Hypothalamus (tissue), 51 donors: Measurements from ENCODE around the gene DNAJC7.

ENCODE experiments used
- DNase-seq, 51 donors: peaks; one replicate each; lab custom pipeline; 2025; lab: John Stamatoyannopoulos, UW

The DNAJC7 gene

DNA sequence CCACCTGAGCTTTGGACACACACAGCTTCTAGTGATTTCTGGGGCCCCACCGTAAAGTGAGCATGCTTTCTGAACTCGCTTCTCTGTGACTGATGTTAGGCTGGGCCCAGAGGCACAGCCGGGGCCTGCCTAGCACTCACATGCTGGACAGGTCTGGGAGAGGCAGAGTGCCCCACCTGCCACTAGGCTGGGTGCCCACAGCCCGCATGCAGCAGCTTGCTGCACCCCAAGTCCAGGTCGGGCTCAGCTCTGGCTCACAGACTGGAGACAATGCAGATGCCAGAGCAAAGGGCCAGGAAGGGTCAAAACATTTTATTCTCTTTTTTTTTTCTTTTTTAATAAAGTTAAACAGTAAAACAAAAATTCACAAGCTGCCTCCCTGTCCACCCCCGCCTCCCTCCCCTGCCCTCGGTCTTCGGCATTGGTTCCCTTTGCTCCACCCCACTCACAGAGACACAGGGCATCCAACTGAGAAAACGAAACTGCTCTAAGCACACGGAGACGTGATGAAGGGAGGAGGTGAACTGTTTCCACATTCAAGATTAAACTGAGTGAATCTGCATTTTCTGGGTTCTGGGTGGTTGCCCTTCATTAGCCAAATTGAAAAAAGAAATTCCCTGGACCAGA lies 41.0 kb downstream of the DNAJC7 start:
- DNase-seq = peak in 7 of 51 donors; percentile 7 to 49 (median 18)

DNA sequence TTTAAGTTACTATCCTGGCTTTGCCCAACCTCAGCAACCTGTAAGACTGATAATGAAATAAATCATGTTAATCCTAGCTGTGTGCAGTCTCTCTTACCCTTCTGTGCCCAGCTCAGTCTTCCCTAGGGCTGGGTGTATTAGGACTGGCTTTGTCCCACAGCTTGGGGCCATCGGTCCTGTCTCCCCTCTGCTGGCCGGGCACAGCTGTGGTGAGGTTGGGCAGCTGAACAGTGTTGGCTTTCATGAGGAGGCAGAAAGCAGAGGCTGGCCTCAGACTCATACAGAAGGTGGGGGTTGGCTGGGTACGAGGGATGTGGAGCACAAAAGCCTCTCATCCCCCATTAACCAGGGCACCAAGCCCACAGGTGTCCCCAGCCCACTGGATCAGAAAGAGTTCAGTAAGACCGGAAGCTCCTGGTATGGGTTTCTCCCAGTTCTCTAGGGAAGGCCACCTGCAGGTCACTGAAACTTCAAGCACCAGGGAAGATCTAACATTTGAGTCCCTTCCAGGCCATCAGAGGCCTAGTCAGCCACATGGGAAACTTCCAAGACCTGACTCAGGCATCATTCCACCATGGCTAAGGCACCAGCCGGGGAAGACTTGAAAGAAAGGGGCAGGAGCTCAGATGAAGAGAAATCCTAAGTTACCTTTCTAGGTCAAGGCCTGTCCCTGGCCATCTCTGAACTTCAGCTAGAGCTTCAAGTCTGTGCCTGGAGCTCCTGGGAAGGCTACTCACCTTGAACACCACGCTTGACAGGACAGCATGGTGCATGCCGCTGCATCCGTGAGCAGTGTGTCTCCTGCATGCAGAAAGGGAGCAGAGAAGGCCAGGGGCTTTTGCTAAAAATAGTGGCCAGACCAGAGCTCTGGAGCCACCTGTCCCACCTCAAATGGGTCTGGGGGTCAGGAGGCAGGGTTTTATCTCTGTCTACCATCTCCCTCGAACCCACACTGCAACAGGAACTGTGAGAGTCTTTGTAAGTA lies 41.8 kb downstream of the DNAJC7 start:
- DNase-seq = peak in 37 of 51 donors; percentile 24 to 87 (median 69)

DNA sequence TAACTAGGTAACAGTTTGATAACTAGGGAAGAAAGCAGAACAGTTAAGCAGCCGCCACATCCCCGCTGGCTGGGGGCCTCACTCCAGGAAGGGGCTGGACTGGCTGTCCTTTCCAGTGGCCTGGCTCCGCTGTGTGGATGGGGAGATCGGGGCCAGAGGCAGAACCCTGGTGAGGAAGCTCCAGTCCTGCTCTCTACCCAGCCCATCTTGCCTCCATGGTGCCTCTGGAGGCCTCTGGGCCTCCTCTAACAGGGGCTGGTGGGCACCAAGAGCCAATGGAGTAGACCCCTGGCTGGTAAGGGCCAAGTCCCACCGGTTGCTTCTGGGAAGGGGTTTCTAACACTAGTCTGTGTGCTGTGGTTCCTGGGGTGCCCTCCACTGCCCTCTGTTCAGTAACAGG lies 42.6 kb downstream of the DNAJC7 start:
- peak in 4 of 51 donors; percentile 39 to 52 (median 42) for DNase-seq

DNA sequence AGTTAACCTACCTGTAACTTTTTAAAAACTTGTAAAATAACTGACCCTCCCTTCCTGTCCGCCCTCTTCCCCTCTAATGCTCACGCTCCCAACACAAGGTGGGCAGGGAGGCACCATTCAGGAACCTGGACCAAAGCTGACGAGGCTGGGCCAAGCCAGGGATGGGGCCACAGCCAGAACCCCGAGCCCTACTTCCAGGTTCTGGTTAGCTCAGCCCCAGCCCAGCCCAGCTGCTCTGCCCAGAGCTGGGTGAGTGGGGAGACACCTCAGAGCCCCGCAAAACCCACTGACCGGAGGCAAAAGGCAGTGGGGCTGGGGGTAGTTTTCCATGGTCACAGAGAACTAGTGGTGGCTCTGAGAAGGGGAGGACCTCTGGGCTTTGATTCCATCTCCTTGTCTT lies 43.2 kb downstream of the DNAJC7 start:
- DNase-seq = no peak

DNA sequence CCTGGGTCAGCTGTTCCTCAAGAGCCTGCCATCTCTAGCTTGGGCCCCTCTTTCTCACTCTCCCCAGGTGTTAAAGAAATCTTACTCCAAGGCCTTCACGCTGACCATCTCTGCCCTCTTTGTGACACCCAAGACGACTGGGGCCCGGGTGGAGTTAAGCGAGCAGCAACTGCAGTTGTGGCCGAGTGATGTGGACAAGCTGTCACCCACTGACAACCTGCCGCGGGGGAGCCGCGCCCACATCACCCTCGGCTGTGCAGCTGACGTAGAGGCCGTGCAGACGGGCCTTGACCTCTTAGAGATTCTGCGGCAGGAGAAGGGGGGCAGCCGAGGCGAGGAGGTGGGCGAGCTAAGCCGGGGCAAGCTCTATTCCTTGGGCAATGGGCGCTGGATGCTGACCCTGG lies 43.8 kb downstream of the DNAJC7 start:
- DNase-seq = peak in 1 of 51 donors; percentile 16

DNA sequence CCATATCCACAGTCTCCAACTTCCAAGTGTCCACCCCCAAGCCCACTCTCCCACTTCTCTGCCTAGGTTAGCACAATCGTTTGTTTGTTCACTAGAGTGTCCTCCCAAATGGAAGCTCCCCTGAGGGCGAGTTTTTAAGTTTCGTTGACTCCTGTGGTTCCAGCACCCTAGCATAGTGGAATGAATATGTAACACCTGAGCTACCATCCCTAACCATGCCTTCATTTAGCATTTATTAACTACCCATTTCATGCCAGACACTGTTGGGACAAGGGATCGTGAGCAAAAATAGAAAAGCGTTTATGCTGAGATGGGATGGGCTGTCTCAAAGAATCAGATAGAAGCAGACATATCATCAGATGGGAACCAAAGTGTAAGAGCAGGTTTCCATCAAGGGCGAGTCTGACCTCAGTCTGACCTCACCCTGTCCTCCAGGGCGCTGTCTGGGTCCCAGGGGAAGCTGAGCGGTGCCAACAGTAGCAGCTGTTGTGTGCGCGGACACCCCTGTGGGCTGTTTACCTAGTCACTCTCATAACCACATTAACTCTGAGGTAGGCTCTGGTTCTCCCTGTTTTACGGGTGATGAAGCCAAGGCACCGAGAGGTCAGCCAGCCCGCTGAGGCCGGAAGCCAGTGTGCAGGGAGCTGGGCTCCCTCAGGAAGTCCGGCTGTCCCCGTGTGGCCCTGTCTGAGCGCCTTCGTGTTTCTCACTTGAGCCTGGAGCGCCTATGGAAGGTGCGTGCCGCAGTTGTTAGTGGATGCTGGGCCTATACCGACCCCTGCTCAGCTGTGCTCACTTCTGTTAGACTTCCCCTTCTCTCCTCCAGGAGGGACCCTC lies 44.5 kb downstream of the DNAJC7 start:
- peak in 1 of 51 donors; percentile 18 for DNase-seq

DNA sequence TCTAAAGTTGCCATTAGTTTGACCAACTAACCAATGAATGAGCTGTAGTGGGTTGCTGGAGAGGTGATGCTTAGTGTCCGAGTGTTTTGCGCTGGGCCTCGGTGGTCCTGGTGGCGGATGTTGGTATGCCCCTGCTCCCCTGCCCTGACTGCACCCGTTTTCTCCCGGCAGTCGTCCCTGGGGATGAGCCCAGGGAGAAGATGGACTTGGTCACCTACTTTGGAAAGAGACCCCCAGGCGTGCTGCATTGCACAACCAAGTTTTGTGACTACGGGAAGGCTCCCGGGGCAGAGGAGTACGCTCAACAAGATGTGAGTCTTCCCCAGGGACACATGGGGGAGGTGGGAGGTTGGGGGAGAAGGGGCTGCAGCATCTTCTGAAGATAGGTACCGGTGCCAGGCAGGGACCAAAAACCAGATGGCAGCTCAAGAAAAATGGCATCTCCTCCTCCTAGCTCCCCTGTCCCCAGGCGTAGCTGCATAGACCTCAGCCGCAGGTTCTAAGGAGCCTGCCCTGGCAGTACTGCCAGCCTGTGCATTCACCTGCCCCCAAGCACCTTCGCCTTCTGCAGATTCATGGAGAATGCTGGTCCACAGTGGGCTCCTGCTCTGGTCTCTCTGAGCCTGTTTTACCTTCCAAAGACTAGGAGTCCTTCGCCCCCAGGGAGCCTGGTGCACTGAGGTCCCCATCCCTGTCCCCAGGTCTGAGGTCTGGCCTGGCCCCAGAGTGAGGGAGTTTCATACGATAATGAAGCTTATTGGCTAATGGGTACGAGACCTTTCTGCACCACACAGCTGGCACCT lies 45.3 kb downstream of the DNAJC7 start:
- DNase-seq = no peak

DNA sequence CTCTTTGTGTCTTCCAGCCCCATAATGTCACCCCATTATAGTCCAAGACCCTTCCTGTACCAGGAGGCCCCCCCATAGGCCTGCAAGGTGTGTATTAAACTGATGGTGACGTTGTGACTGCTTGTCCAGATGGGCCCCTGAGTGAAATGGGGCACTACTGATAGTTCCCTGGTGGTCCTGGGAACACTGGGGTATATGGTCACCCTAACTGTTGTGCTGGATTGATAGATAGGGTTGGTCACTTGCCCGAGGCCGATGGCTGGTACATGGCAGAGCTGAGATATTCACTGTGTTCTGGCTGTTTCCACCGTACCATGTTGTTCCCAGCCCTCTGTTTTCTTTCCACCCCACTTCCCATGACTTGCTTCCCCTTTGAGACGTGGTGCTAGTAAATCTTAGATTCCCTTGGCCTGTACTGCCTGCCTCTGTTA lies 46.3 kb downstream of the DNAJC7 start:
- no peak for DNase-seq

DNA sequence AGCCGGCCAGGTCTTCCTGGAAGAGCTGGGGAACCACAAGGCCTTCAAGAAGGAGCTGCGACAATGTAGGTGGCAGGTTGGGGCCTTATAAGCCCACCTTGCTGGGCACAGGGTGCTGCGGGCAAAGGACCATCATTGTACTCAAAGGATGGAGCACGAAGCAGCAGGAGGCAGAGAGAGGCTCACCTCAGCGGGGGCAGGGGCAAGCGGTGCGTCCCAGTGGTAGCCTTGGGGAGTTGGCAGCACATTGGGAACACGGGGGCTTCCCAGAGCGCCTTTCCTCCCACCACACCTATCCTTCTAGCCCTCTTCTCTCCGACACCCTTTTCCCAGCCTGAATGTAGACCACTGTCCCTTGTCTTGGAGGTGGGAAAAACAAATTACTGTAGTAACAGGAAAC lies 48.6 kb downstream of the DNAJC7 start:
- no peak for DNase-seq

DNA sequence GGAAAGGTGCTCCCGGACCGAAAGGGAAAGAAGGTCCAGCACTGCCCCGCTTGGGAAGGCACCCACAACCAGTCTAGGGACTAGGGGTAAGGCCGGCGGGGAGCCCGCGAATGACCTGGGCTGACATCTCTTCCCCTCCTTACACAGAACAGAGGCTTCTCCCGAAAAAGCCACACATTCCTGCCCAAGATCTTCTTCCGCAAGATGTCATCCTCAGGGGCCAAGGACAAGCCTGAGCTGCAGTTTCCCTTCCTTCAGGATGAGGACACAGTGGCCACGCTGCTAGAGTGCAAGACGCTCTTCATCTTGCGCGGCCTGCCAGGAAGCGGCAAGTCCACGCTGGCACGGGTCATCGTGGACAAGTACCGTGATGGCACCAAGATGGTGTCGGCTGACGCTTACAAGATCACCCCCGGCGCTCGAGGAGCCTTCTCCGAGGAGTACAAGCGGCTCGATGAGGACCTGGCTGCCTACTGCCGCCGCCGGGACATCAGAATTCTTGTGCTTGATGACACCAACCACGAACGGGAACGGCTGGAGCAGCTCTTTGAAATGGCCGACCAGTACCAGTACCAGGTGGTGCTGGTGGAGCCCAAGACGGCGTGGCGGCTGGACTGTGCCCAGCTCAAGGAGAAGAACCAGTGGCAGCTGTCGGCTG lies 49.2 kb downstream of the DNAJC7 start:
- peak in 10 of 51 donors; percentile 23 to 80 (median 44) for DNase-seq

DNA sequence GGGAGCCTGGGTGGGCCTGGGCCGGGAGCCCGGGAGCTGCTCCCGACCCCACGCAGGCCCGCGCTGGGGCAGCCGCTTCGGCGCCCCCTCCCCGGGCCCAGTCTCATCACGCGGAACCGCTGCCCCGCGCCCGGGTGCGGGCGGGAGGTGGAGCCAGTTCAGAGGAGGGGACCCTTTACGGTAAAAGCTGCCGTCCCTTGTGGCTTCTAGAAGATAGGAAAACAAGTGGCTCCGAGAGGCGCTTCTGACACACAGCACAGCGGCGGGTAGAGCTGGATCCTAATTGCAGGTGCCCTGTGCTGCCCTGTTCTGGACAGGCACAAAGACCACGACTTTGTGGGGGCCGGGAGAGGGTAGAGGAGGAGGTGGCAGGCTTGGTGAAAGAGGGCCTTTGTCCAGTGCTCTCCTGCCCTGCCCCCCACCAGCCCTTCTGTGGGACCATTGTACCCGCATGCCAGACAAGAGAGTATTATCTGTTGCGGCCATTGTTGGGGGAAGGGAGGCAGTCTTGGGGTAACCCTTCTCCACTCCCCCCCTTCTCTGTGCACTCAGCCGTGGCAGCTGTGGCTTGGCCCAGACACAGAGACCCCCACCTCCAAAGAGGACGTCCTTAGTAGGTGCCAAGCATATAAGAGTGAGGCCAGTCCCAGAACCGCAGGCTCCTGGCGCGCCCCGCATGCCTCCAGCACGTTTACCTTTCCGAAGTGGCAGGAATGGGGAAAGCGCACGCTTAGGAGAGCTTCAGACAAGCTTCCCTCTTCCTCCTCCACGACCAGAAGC lies 49.9 kb downstream of the DNAJC7 start:
- peak; percentile 31 to 98 (median 88) for DNase-seq

DNA sequence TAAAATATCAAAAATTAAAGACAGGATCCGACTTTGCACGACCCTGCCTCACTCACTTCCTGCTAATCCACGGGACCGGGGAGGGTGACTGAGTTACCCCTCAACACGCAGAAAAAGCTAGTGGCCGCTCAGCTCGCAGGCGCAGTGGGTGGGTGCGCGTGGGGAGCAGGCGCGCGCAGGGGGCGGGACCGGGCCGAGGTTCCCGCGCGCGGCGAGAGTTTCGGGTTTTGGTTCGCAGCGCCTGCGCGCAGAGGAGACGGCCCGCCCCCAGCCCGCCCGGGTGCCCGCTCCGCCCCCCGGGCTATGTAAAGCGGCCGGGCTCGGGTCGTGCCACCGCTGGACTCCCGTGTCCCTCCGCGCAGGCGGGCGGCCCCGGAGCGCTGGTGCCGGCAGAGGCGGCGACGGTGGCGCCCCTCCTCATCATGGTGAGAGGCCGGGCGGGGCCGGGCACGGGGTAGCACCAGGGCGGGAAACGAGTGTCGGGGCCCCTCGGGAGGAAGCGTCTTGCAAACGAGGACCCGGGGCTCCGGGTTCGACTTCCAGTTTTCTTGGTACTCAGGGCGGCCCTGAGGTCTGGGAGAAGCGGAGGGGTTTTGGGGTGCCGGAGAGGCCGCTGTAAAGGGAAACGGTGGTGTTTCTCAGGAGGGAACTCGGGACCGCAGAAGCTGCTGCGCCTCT lies 50.6 kb downstream of the DNAJC7 start, which contains the start of gene CNP:
Gene CNP, plus strand, starts transcription at position 333 of the 678 bp plus-strand sequence. Its CDS starts 90 bp downstream, at position 423.
- DNase-seq = peak in 50 of 51 donors; percentile 64 to 97 (median 88)

DNA sequence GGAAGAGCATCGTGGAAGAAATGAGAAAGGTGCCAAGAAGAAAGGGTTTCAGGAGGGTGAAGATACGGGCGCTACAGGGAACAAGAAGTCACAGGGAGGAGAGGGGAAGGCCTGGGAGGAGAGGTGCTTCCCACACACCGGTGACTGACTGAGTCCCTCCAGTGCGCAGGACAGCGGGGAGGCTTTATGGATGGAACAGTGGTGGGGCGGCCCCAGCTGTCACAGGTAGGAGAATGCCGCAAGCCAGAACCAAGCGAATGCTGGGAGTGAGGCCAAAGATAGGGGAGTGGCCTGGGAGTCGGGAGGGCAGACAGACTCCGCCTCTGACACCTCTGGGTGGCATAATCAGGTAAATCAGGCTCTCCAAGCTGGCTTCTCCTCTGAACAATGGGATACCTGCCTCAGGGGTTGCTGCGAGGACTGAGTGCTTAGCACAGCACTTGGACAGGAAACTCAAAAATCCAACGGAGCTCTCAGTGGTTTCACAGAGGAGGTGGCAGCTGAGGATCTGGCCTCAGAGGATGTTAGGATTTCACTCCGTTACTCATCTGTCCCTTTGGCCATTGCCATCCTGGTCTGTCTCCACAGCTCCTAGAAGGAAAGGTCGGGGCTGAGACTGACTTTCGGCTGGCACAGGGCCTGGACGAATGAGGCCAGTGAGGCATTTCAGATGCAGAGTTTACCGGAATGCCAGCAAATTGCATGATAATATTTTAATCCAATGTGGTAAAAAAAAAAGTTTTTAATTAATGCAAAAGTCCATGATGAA lies 51.4 kb downstream of the DNAJC7 start:
- peak in 20 of 51 donors; percentile 9 to 73 (median 44) for DNase-seq

DNA sequence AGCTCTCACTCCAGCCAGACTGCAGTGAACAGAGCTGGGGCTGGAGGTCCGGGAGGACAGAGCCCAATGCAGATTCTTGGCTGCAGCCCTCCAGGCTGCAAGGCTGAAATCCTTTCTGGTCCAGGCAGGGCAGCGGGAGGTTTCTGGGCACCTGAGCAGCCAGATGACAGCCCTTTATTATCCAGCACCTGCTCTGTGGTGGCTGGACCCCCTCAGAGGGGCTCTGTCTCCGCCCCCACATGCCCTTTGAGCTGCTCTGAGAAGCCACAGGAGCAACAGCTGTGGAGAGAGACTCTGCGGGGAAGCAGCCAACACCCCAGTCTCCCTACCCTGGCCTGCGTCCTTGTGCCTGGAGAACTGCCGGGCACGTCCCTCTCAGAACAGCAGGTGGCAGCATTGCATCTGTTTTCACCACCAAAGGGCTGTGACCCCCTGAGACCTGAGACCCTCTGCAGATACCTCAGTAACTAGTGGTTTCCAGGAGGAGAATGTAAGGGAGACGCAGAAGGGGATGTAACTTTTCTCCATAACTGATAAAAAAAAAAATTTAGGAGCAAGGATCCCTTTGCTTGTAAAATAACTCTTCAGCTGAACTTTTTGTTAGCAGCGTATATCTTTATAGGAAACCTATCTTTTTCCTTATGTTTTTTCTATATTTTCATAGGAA lies 54.3 kb downstream of the DNAJC7 start:
- peak in 49 of 51 donors; percentile 24 to 86 (median 62) for DNase-seq

DNA sequence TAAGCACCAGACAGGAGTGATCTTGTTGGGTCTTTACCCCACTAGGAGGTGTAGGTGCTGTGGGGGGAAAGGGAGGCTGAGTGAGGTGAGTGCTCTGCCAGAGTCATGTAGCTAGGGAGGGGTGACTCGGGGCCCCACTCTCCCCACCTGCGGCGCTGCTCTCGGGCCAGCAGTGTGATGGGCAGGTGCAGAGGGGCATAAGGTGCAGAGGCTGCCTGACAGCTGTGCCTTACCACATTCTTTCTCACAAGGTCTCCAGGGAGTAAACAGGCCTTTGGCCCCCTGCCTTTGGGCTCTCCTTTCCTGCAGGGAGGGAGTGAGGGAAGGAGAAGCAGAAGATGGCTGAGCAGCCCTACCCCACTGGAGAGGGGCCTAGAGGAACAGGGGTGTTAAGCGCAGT lies 55.1 kb downstream of the DNAJC7 start:
- DNase-seq = no peak

DNA sequence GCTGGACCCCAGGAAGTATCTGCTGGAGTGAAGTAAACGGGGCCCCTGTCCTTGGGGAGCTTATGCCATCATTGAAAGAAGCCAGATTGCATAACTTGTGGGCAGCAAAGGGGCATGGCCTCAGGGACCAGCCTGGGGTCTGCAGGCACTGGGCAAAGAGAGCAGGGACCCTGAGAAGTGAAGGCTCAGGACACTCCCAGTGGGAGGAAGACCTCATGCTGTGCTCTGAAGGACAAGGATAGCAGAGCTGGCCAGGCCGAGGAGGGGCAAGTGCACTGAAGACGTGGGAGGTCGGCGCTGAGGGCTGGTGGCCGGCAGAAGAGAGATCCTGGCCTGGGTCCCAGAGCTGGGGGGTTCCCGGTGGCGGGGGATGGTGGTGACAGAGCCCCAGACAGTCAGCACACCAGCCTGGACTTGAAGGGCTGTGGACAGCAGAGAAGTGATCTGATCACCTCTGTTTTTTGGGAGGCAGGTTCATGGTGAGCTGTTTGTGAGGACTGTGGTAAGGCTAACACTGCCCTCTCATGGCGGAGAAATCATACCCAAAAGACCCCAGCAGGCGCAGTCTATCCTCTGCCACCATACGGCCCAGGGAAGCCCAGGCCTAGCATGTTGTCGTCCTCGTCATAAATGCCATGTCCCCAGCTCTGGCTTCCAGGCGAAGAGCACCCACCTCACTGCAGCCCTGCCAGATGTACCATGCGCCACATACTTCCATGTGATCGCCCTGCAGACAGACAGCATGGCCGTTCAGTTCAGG lies 57.7 kb downstream of the DNAJC7 start:
- DNase-seq = peak in 16 of 51 donors; percentile 8 to 51 (median 26)
